ENCODE measurements around the gene UQCRHL.
A peak's percentile ranks its signal among the peaks of the same experiment; 100 is the strongest.

UQCRHL gene

DNA sequence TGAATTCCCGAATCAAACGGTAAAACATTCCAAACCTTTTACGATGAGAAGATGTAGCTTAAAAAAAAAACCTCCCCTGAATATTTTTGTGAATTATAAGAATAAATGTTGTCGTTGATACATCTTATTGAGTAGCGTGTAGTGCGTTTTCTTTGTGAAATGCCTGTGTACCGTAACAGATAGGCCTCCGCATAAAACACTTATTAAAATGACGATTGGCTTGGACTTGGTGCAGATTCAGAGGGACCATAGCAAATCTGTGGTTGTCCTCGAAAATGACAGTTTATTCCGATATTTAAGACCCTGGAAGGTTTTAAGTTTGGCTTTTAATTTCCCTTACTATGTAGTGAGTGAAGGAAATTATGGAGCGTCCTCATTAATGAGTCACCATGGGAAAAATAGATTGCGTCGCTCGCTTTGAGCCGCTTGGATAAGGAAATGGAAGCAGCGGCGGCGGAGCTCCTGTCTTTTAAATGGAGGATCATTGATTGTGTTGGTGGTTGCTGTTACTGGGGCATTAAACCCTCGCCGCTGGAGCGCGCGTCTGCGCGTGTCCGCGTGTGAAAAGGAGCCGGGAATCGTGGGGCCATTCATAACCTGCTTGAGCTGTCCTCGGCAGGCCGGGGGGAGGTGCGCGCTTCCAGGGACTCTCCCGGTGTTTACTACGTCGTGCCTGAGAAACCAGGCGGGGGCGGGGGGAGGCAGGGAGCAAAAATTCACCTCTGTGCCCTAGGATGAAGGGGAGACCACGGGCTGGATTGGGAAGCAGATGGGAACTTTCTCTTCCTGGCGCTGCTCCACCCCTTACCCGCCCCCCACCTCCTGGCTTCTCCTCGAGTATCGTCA, 41.7 kb upstream of the UQCRHL start:
- TF ChIP-seq TOX (CRISPR knock-in tag; IDR thresholded peaks at IDR 0.05; ENCODE audit: borderline replicate concordance), result no peak
- TF ChIP-seq, protein P1, sequence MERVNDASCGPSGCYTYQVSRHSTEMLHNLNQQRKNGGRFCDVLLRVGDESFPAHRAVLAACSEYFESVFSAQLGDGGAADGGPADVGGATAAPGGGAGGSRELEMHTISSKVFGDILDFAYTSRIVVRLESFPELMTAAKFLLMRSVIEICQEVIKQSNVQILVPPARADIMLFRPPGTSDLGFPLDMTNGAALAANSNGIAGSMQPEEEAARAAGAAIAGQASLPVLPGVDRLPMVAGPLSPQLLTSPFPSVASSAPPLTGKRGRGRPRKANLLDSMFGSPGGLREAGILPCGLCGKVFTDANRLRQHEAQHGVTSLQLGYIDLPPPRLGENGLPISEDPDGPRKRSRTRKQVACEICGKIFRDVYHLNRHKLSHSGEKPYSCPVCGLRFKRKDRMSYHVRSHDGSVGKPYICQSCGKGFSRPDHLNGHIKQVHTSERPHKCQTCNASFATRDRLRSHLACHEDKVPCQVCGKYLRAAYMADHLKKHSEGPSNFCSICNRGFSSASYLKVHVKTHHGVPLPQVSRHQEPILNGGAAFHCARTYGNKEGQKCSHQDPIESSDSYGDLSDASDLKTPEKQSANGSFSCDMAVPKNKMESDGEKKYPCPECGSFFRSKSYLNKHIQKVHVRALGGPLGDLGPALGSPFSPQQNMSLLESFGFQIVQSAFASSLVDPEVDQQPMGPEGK (CRISPR knock-in tag; IDR thresholded peaks at IDR 0.05; ENCODE audit: borderline replicate concordance), result 0 out of 2 replicates have a peak, but pooled peaks have one; percentile 31
- peak; percentile 60 for ATAC-seq

DNA sequence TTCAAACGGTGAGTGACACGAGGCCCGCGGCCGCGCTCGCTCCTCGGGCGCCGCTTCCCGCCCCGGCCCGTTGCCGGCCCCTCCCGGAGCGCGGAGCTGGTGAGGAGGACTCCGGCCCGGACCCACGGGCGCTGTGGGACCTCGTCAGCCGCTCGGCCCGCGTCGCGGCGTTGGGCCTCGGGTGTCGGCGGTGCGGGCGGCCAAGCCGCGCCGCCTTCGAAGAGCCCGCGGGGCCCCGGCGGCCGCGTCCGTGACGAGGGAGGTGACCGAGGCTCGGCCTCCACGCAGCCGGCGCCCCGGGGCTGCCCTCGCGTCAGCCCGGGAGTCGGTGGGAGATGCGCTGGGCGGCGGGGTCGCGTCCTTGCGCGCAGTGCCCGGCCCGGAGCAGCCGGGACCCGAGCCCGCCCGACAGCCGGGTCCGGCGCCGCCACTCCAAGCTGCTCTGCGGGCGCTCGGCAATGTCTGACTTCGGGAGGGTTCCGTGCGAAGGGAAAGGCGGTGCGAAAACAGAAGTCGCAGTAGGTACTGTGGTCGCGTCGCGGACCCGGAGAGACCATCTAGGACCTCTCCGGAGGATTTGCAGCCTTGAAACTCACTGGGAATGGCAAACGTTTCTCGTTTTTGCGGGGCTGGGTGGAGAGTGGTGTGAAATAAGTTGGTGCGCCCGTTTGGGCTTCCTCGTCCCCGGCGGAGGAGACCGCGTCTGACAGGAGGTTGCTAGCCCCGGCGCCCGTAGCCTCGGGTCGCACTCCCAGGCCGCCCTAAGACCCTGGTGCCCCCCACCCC, 40.9 kb upstream of the UQCRHL start:
- no peak for TF ChIP-seq ZNF565 (CRISPR knock-in tag; conservative IDR thresholded peaks at IDR 0.05; ENCODE audit: low read depth)
- TF ChIP-seq ZFP3 (CRISPR knock-in tag; IDR thresholded peaks at IDR 0.05), result no peak
- TF ChIP-seq, protein P2, sequence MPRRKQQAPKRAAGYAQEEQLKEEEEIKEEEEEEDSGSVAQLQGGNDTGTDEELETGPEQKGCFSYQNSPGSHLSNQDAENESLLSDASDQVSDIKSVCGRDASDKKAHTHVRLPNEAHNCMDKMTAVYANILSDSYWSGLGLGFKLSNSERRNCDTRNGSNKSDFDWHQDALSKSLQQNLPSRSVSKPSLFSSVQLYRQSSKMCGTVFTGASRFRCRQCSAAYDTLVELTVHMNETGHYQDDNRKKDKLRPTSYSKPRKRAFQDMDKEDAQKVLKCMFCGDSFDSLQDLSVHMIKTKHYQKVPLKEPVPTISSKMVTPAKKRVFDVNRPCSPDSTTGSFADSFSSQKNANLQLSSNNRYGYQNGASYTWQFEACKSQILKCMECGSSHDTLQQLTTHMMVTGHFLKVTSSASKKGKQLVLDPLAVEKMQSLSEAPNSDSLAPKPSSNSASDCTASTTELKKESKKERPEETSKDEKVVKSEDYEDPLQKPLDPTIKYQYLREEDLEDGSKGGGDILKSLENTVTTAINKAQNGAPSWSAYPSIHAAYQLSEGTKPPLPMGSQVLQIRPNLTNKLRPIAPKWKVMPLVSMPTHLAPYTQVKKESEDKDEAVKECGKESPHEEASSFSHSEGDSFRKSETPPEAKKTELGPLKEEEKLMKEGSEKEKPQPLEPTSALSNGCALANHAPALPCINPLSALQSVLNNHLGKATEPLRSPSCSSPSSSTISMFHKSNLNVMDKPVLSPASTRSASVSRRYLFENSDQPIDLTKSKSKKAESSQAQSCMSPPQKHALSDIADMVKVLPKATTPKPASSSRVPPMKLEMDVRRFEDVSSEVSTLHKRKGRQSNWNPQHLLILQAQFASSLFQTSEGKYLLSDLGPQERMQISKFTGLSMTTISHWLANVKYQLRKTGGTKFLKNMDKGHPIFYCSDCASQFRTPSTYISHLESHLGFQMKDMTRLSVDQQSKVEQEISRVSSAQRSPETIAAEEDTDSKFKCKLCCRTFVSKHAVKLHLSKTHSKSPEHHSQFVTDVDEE (CRISPR knock-in tag; IDR thresholded peaks at IDR 0.05), result no peak
- no peak for TF ChIP-seq RARB (CRISPR knock-in tag; IDR thresholded peaks at IDR 0.05)
- no peak for TF ChIP-seq ZNF70 (CRISPR knock-in tag; IDR thresholded peaks at IDR 0.05)
- TF ChIP-seq, protein P1 (CRISPR knock-in tag; IDR thresholded peaks at IDR 0.05; ENCODE audit: borderline replicate concordance), result no peak
- no peak for TF ChIP-seq PPARA (CRISPR knock-in tag; IDR thresholded peaks at IDR 0.05; ENCODE audit: borderline replicate concordance)
- ATAC-seq, result peak; percentile 6; the same call in 2 of the 3 replicates

DNA sequence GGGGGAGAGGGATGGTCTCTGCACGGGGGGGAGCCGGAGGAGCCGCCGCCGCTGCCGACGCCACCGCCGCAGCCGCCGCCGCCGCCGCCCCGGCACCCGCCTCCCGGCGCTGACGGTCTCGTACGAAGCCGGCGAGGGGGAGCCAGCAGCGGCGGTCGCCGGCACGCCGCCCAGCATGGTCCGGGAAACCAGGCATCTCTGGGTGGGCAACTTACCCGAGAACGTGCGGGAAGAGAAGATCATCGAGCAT, 40.4 kb upstream of the UQCRHL start:
- TF ChIP-seq CSDC2 (CRISPR knock-in tag; IDR thresholded peaks at IDR 0.05) (no peak), ESRRG (CRISPR knock-in tag; IDR thresholded peaks at IDR 0.05) (no peak), RARB (CRISPR knock-in tag; IDR thresholded peaks at IDR 0.05) (no peak), ZC3H10 (CRISPR knock-in tag; IDR thresholded peaks at IDR 0.05) (no peak), ZNF8 (CRISPR knock-in tag; IDR thresholded peaks at IDR 0.05) (no peak), OSR1 (CRISPR knock-in tag; IDR thresholded peaks at IDR 0.05) (no peak), GLIS3 (CRISPR knock-in tag; IDR thresholded peaks at IDR 0.05) (no peak), ISL1 (CRISPR knock-in tag; IDR thresholded peaks at IDR 0.05) (no peak)
- TF ChIP-seq, protein P2 (CRISPR knock-in tag; IDR thresholded peaks at IDR 0.05), result no peak
- TF ChIP-seq, protein P3, sequence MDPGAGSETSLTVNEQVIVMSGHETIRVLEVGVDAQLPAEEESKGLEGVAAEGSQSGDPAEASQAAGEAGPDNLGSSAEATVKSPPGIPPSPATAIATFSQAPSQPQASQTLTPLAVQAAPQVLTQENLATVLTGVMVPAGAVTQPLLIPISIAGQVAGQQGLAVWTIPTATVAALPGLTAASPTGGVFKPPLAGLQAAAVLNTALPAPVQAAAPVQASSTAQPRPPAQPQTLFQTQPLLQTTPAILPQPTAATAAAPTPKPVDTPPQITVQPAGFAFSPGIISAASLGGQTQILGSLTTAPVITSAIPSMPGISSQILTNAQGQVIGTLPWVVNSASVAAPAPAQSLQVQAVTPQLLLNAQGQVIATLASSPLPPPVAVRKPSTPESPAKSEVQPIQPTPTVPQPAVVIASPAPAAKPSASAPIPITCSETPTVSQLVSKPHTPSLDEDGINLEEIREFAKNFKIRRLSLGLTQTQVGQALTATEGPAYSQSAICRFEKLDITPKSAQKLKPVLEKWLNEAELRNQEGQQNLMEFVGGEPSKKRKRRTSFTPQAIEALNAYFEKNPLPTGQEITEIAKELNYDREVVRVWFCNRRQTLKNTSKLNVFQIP (CRISPR knock-in tag; IDR thresholded peaks at IDR 0.05; ENCODE audit: borderline replicate concordance, low read depth), result no peak
- TF ChIP-seq, protein P1 (CRISPR knock-in tag; IDR thresholded peaks at IDR 0.05; ENCODE audit: borderline replicate concordance), result no peak

More for the DNA sequence above, 40.4 kb upstream of the UQCRHL start:
- ATAC-seq, result no peak

Data from SK-N-SH treated with all-trans-retinoic acid at 6 μM for 48 hours (cell line).